B cell (primary cell): ENCODE results near the gene UBE2J2. TPM values are rescaled to one million over a fixed set of nuclear protein-coding genes. Genes with fewer than 3 reads are reported as not detected.

Experiments used
- ATAC-seq: fragments of 200-7000 bp; cut with Tn5 transposase; one replicate; pipeline ENCODE4 v1.10.0; 2021; ENCODE audit warnings: low read depth, mild to moderate bottlenecking, moderate number of reproducible peaks, moderate library complexity
- CTCF ChIA-PET: fragments of 350-600 bp; sonication (Branson Sonifier 250); formaldehyde crosslinking; loops from one replicate; lab custom pipeline; 2021; ENCODE audit warnings: antibody characterized with exemption, inconsistent platforms; lab: Charles Lee
- POLR2A ChIA-PET: fragments of 350-600 bp; sonication (Branson Sonifier 250); formaldehyde crosslinking; loops from one replicate; lab custom pipeline; 2021; ENCODE audit warnings: antibody characterized with exemption; lab: Charles Lee
- DNase-seq: peaks from one replicate; pipeline ENCODE4 v3.0.0; 2013
- H2AFZ ChIP-seq: 2 replicates; pipeline ENCODE4 v1.6.1; 2012; ENCODE audit warnings: mild to moderate bottlenecking, low read depth, low read length; ENCODE audit not compliant: insufficient read depth, poor library complexity, severe bottlenecking
- H3K27ac ChIP-seq, 2 donors: 1 replicate in 1 of 2; 2 replicates in 1 of 2; pipeline ENCODE4 v1.5.1; 2012 to 2013; ENCODE audit warnings: low read length in 2 of 2, mild to moderate bottlenecking in 2 of 2, moderate library complexity in 1 of 2
- H3K27me3 ChIP-seq, 4 experiments: fragments of 200-600 bp in 1 of 4; sonication (generic) in 1 of 4; replicated peaks in 1 of 4; 1 replicate in 2 of 4; 2 replicates in 2 of 4; pipeline versions ENCODE4 v1.6.1 to v1.7.0; 2013 to 2016; ENCODE audit warnings: low read length in 3 of 4, mild to moderate bottlenecking in 2 of 4, mixed read lengths in 1 of 4, moderate library complexity in 1 of 4; ENCODE audit not compliant: insufficient read depth in 4 of 4, control insufficient read depth in 3 of 4; ENCODE audit errors: control extremely low read depth in 1 of 4
- H3K36me3 ChIP-seq, 2 experiments: replicated peaks in 1 of 2; 1 replicate in 1 of 2; 2 replicates in 1 of 2; pipeline versions ENCODE4 v1.6.1 to v1.7.1; 2013; ENCODE audit warnings: low read length in 1 of 2; ENCODE audit not compliant: insufficient read depth in 2 of 2, control insufficient read depth in 1 of 2; ENCODE audit errors: control extremely low read depth in 1 of 2, extremely low read depth in 1 of 2
- H3K4me1 ChIP-seq, 2 donors: fragments of 200-600 bp in 1 of 2; sonication (generic) in 1 of 2; 1 replicate in 1 of 2; 2 replicates in 1 of 2; pipeline versions ENCODE4 v1.5.1 to v1.6.1; 2013 to 2017; ENCODE audit warnings: low read length in 2 of 2; ENCODE audit not compliant: control insufficient read depth in 2 of 2, insufficient read depth in 2 of 2
- H3K4me2 ChIP-seq: replicated peaks from 2 replicates; pipeline ENCODE3; 2012; ENCODE audit warnings: mild to moderate bottlenecking, low read depth, low read length; ENCODE audit not compliant: poor library complexity, severe bottlenecking
- H3K4me3 ChIP-seq, 5 experiments: fragments of 200-600 bp in 1 of 5; sonication (generic) in 1 of 5; 1 replicate in 3 of 5; 2 replicates in 2 of 5; pipeline versions ENCODE4 v1.5.1 to v1.7.0; 2011 to 2016; ENCODE audit warnings: low read length in 4 of 5, mild to moderate bottlenecking in 4 of 5, low read depth in 2 of 5, control low read depth in 1 of 5, moderate library complexity in 1 of 5; ENCODE audit not compliant: insufficient read depth in 1 of 5; ENCODE audit errors: control extremely low read depth in 1 of 5, extremely low read depth in 1 of 5
- H3K79me2 ChIP-seq: fragments of 200-600 bp; sonication (generic); one replicate; pipeline ENCODE4 v1.6.0; 2016; ENCODE audit warnings: low read length; ENCODE audit not compliant: control insufficient read depth, insufficient read depth
- H3K9ac ChIP-seq: fragments of 200-600 bp; sonication (generic); 2 replicates; pipeline ENCODE4 v1.6.1; 2017; ENCODE audit warnings: mild to moderate bottlenecking, low read length, moderate library complexity
- H3K9me3 ChIP-seq, 3 donors: one replicate each; pipeline versions ENCODE4 v1.6.1 to v1.7.1; 2013; ENCODE audit warnings: low read length in 2 of 3; ENCODE audit not compliant: control insufficient read depth in 2 of 3, insufficient read depth in 1 of 3; ENCODE audit errors: control extremely low read depth in 1 of 3
- H4K20me1 ChIP-seq: 2 replicates; pipeline ENCODE4 v1.6.0; 2012; ENCODE audit warnings: mild to moderate bottlenecking, low read length; ENCODE audit not compliant: insufficient read depth, control insufficient read depth, poor library complexity, severe bottlenecking
- H3K27ac Mint-ChIP-seq: one replicate; pipeline ENCODE4 v1.8.0; 2021; ENCODE audit warnings: mixed read lengths
- H3K27me3 Mint-ChIP-seq: one replicate; pipeline ENCODE4 v1.8.0; 2021; ENCODE audit warnings: mixed read lengths
- H3K4me1 Mint-ChIP-seq: one replicate; pipeline ENCODE4 v1.8.0; 2021; ENCODE audit warnings: mixed read lengths
- H3K4me3 Mint-ChIP-seq: one replicate; pipeline ENCODE4 v1.8.0; 2021; ENCODE audit warnings: mixed read lengths
- H3K9me3 Mint-ChIP-seq: one replicate; pipeline ENCODE4 v1.8.0; 2022; ENCODE audit warnings: mixed read lengths; ENCODE audit not compliant: insufficient read depth
- EZH2 ChIP-seq: IDR thresholded peaks from 2 replicates; pipeline ENCODE4 v1.6.1; 2012; ENCODE audit warnings: borderline replicate concordance, low read depth, mild to moderate bottlenecking, moderate library complexity, low read length; ENCODE audit not compliant: insufficient read depth, poor library complexity, severe bottlenecking
- WGBS: methylation state at CpG from one replicate; pipeline ENCODE4 v1.1.5; 2013; ENCODE audit warnings: missing lambda C conversion rate; ENCODE audit not compliant: insufficient coverage; 5-methylcytosine and 5-hydroxymethylcytosine counted together
- intact Hi-C: fragments of 100-400 bp; cut with micrococcal nuclease; formaldehyde crosslinking; loops from one replicate; pipeline ENCODE4 v1.10.0; 2022
- polyA plus RNA-seq: library from polyadenylated mRNA; depleted of rRNA; stranded (reverse); fragments of >200 nt; gene quantifications from 2 replicates; pipeline ENCODE4 v1.2.3, GENCODE V29; 2012
- total RNA-seq, 2 donors: library from RNA; stranded (reverse); fragments of 120-200 nt in 1 of 2; gene quantifications; 1 replicate in 1 of 2; 2 replicates in 1 of 2; pipeline versions ENCODE4 v1.2.3 to v1.2.4, GENCODE V29; 2013 to 2022
- TF ChIP-seq, protein P1 (sequence below): fragments of 200-600 bp; IDR thresholded peaks from one replicate; pipeline ENCODE4 v1.8.0; 2022; ENCODE audit warnings: antibody characterized with exemption, mild to moderate bottlenecking

The UBE2J2 gene
- total and polyA plus RNA-seq, 2 donors (not counting 1 experiment from before 2014, with no cell fraction given): 40.1 to 115 TPM

DNA sequence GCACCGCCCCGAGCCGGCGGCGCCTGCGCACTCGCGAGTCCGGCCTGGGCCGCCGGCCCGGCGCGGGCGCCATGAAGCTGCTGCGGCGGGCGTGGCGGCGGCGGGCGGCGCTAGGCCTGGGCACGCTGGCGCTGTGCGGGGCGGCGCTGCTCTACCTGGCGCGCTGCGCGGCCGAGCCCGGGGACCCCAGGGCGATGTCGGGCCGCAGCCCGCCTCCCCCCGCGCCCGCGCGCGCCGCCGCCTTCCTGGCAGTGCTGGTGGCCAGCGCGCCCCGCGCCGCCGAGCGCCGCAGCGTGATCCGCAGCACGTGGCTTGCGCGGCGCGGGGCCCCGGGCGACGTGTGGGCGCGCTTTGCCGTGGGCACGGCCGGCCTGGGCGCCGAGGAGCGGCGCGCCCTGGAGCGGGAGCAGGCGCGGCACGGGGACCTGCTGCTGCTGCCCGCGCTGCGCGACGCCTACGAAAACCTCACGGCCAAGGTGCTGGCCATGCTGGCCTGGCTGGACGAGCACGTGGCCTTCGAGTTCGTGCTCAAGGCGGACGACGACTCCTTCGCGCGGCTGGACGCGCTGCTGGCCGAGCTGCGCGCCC lies 41.4 kb downstream of the UBE2J2 start, which contains the start of gene B3GALT6:
TSS of gene B3GALT6 (plus strand) at position 30 of the 588 bp plus-strand sequence. CDS start at position 72, 42 bp downstream.
- POLR2A ChIA-PET: interaction anchor here (1.0 kb wide), 1 partner anchor 116 kb away, joined by 3 read pairs; the partner anchor contains the start of gene C1orf159
- CTCF ChIA-PET: interaction anchor here (2.3 kb wide), 2 partner anchors 18 to 113 kb away, joined by 5 read pairs; no protein-coding TSS in a partner anchor
- intact Hi-C loops: loop anchor here (1.0 to 10.0 kb wide), 4 partner anchors 24 to 198 kb away; partner anchors contain the start of genes ACAP3, C1orf159 and PUSL1
- Mint-ChIP-seq H3K27ac (peak within 1 kb of the TSS; percentile 84), H3K4me1 (peaks cover 35% of the 10 kb centered on the region), H3K9me3 (no peaks in the 10 kb centered on the region), H3K4me3 (peak within 1 kb of the TSS; percentile 93), H3K27me3 (no peaks in the 10 kb centered on the region)
- Histone ChIP-seq H3K4me2 (peak within 1 kb of the TSS; percentile 92), H2AFZ (peak within 1 kb of the TSS; percentile 86), H3K36me3 (peaks cover 0 to 24% of the 10 kb centered on the region in 2 experiments), H4K20me1 (peaks cover 69% of the 10 kb centered on the region), H3K9ac (peak within 1 kb of the TSS; percentile 96), H3K4me1 (peaks cover 26 to 32% of the 10 kb centered on the region in 2 donors), H3K79me2 (peaks cover 67% of the 10 kb centered on the region), H3K27ac (peak within 1 kb of the TSS; percentile 29 to 91), H3K4me3 (peak within 1 kb of the TSS; percentile 86 to 98 (median 90)), H3K9me3 (no peaks in the 10 kb centered on the region), H3K27me3 (no peaks in the 10 kb centered on the region)
- no peak for ATAC-seq
- TF ChIP-seq EZH2: no peak
- TF ChIP-seq, protein P1, sequence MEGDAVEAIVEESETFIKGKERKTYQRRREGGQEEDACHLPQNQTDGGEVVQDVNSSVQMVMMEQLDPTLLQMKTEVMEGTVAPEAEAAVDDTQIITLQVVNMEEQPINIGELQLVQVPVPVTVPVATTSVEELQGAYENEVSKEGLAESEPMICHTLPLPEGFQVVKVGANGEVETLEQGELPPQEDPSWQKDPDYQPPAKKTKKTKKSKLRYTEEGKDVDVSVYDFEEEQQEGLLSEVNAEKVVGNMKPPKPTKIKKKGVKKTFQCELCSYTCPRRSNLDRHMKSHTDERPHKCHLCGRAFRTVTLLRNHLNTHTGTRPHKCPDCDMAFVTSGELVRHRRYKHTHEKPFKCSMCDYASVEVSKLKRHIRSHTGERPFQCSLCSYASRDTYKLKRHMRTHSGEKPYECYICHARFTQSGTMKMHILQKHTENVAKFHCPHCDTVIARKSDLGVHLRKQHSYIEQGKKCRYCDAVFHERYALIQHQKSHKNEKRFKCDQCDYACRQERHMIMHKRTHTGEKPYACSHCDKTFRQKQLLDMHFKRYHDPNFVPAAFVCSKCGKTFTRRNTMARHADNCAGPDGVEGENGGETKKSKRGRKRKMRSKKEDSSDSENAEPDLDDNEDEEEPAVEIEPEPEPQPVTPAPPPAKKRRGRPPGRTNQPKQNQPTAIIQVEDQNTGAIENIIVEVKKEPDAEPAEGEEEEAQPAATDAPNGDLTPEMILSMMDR: no peak
- 10% methylated on average over 100 of the region's 100 CpGs for WGBS
- DNase-seq: no peak
